GM18907 (cell line): ENCODE measurements around the gene CLIP3.

Experiments used
- ATAC-seq: cut with Tn5 transposase; IDR thresholded peaks from one replicate; pipeline ENCODE4 v1.9.1; 2021; ENCODE audit warnings: mild to moderate bottlenecking, moderate library complexity; ENCODE audit not compliant: unreplicated experiment

CLIP3 gene

DNA sequence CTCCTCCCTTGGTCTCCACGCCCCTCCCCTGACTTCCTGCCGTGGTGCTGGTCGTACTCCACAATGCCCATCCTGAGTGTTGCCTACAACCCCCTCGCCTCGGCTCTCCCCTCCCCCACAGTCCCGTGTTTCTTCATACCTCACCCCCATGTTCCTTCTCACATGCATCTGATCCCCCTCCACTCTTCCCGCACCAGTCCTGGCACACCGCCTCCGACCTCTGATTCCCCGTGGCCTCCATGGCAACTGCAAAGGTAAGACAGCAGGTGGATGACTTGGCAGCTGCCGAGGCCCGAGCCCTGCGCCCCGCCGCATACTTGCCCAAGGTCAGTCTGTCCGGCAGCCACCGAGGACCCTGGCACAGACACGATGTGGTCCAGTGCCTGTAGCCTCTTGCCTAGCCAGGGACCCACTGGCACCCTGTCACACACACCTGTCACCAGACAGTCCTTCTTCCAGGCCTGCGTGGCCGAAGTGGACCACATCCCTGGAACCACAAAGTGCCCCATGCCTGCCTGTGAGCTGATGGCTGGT, 53.8 kb downstream of the CLIP3 start:
- no peak for ATAC-seq

DNA sequence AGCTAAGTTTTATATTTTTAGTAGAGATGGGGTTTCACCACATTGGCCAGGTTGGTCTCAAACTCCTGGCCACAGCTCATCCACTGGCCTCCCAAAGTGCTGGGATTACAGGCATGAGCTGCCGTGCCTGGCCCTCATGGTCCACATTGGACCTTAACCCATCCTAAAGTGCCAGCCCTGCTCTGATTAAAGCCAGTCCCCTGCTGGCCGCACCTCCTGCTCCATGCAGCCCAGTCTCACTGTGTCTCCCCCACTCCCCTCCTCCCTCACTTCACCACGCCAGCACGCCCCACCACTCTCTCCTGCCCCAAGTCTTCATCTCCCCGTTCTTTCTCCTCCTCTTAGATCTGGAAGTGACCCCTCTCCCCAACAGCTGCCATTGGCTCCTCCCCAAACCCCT, 54.4 kb downstream of the CLIP3 start:
- ATAC-seq: no peak

DNA sequence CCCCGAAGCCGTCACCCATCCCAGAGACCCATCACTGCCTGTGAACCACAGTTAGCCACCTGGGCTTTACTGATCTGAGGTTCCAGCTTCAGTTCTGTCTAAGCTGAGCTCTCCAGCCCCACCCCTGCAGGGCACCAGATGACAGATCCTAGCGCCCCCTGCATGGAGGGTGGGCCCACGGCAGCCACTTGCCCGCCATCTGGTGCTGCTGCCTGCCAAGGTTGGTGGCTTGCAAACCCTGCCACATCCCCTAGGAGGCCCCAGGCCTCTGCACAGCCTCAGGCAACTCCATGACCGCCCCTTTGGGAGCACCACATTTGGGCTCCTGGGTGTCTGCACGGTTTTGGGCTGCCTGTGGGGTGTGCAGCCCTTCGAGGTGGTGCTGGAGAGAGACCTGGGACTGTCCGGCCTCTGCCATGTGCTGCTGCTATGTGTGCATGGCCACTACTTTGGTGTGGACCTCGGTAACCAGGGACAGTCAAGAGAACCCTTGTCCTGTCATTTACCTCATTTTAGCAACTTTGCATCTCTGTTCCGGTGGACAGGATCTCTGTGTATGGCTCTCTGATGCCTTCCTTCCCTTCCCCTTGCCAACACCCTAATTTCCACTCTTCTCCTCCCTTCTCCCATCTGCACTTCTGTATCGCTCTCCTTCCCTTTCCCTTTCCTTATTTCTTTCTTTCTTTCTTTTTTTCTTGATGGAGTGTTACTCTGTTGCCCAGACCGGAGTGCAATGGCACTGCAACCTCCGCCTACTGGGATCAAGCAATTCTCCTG, 55.0 kb downstream of the CLIP3 start:
- ATAC-seq: no peak

GRCh38 chr19:35975608-35976214, 57.0 kb downstream of the CLIP3 start:
- ATAC-seq: no peak

DNA sequence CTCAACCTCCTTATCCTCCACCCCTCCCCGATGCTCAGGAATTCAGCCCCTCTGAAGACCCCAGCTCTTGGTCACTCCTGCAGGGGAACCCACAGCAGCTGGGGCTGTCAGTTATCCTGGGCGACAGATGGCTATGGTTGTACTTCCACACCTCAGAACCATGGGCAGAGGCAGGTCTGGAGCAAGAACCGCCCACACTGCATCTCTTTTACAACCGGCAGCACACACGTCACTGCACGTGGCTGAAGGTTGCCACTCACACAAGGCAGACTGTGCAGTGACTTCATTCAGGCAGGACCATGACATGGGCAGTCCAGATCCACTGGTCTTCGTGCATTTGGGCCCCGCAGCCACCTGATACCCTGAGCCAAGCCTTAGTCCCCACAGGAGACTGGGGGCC, 59.2 kb downstream of the CLIP3 start:
- no peak for ATAC-seq

GRCh38 chr19:35966771-35967170, 65.9 kb downstream of the CLIP3 start:
- no peak for ATAC-seq
